GM12878 (cell line): Measurements from ENCODE around the gene WNT7A. TPM values are rescaled to one million over a fixed set of nuclear protein-coding genes. Genes with fewer than 3 reads are reported as not detected.

Source experiments
- ATAC-seq: fragments of 200-7000 bp; cut with Tn5 transposase; 3 replicates; pipeline ENCODE4 v1.9.1; 2020; ENCODE audit warnings: mild to moderate bottlenecking, moderate library complexity
- BruUV-seq: library from RNA; stranded (reverse); fragments of 400-500 nt; replicated peaks from 2 replicates; lab custom pipeline; 2021; lab: Mats Ljungman, UMichigan
- CTCF ChIA-PET: fragments of 300-600 bp; sonication (Branson Sonifier 250); formaldehyde crosslinking; extraction: SDS; loops from one replicate; lab custom pipeline; 2021; ENCODE audit warnings: inconsistent platforms; lab: Yijun Ruan, JAX
- POLR2A ChIA-PET: fragments of 350-600 bp; formaldehyde crosslinking; extraction: SDS; loops from one replicate; lab custom pipeline; 2021; ENCODE audit warnings: inconsistent platforms; lab: Charles Lee
- RAD21 ChIA-PET: fragments of 300-600 bp; sonication (Branson Sonifier 250); formaldehyde crosslinking; loops from one replicate; lab custom pipeline; 2023; ENCODE audit warnings: antibody characterized with exemption; ENCODE audit not compliant: unreplicated experiment; lab: Charles Lee
- SMC1A ChIA-PET: fragments of 300-600 bp; sonication (Branson Sonifier 250); formaldehyde crosslinking; loops from one replicate; lab custom pipeline; 2023; ENCODE audit not compliant: unreplicated experiment, uncharacterized antibody; lab: Charles Lee
- DNase-seq: peaks from one replicate; pipeline ENCODE4 v3.0.0-alpha.2; 2011; ENCODE audit warnings: low read depth, low spot score
- FAIRE-seq: peaks from 3 replicates; lab custom pipeline; 2011; peaks lifted over from hg19 to GRCh38; lab: Jason Lieb, UNC
- H2AFZ ChIP-seq: 2 replicates; pipeline ENCODE4 v1.6.0; 2011; ENCODE audit warnings: low read depth, low read length, control low read depth; ENCODE audit not compliant: control insufficient read depth
- H3K27ac ChIP-seq: 2 replicates; pipeline ENCODE4 v1.5.1; 2011; ENCODE audit warnings: control low read depth; ENCODE audit not compliant: control insufficient read depth, insufficient read depth
- H3K27me3 ChIP-seq, 2 experiments: replicated peaks in 1 of 2; 2 replicates each; pipeline versions ENCODE4 v1.6.0 to v1.6.1; 2011; ENCODE audit warnings: low read length in 1 of 2; ENCODE audit not compliant: control insufficient read depth in 2 of 2, insufficient read depth in 2 of 2
- H3K36me3 ChIP-seq, 2 experiments: 2 replicates each; pipeline ENCODE4 v1.5.1; 2011; ENCODE audit warnings: low read length in 1 of 2; ENCODE audit not compliant: control insufficient read depth in 2 of 2, insufficient read depth in 2 of 2
- H3K4me1 ChIP-seq: 2 replicates; pipeline ENCODE4 v1.6.1; 2011; ENCODE audit warnings: mild to moderate bottlenecking, low read length, moderate library complexity, mixed read lengths; ENCODE audit not compliant: control insufficient read depth, insufficient read depth
- H3K4me2 ChIP-seq: 2 replicates; pipeline ENCODE4 v1.6.0; 2011; ENCODE audit warnings: control low read depth; ENCODE audit not compliant: control insufficient read depth, insufficient read depth
- H3K4me3 ChIP-seq: fragments of 200-600 bp; sonication (generic); 2 replicates; pipeline ENCODE4 v1.5.1; 2016
- H3K79me2 ChIP-seq: 2 replicates; pipeline ENCODE4 v1.6.0; 2011; ENCODE audit warnings: low read length; ENCODE audit not compliant: control insufficient read depth, insufficient read depth
- H3K9ac ChIP-seq: 2 replicates; pipeline ENCODE4 v1.8.0; 2011; ENCODE audit warnings: low read length, control low read depth, mixed read lengths; ENCODE audit not compliant: control insufficient read depth, insufficient read depth
- H3K9me3 ChIP-seq: replicated peaks from 3 replicates; pipeline ENCODE4 v1.5.1; 2011; ENCODE audit warnings: mild to moderate bottlenecking, low read length; ENCODE audit not compliant: control insufficient read depth, insufficient read depth
- H4K20me1 ChIP-seq: 2 replicates; pipeline ENCODE4 v1.6.0; 2011; ENCODE audit not compliant: control insufficient read depth, insufficient read depth
- KLF5 ChIP-seq: fragments of 450-650 bp; IDR thresholded peaks from 2 replicates; pipeline ENCODE4 v1.6.1; 2014; ENCODE audit warnings: mild to moderate bottlenecking; ENCODE audit not compliant: partially characterized antibody
- WGBS: methylation state at CpG from one replicate; pipeline ENCODE4 v1.1.6; 2016; ENCODE audit warnings: low lambda C conversion rate; ENCODE audit not compliant: insufficient replicate concordance, insufficient coverage; ENCODE audit errors: missing lambda C conversion rate; 5-methylcytosine and 5-hydroxymethylcytosine counted together
- in situ Hi-C: fragments of 300-500 bp; cut with MboI; formaldehyde crosslinking; loops from 9 replicates; pipeline ENCODE4 v1.14.3; 2018; ENCODE audit warnings: mixed read lengths
- intact Hi-C: fragments of 100-400 bp; cut with micrococcal nuclease; formaldehyde crosslinking; loops from one replicate; pipeline ENCODE4 v1.14.2; 2022; ENCODE audit not compliant: unreplicated experiment
- polyA plus RNA-seq, 11 experiments: library from polyadenylated mRNA; depleted of rRNA in 4 of 11; unstranded in 6 of 11; stranded (reverse) in 5 of 11; fragments of >200 nt; fragmentation: Nextera tagmentation in 4 of 11; fragmentation: Illumina TruSeq in 1 of 11; extraction: Ambion mirVana in 4 of 11; extraction: Trizol in 1 of 11; gene quantifications; 1 replicate in 1 of 11; 2 replicates in 10 of 11; pipeline versions ENCODE4 v1.2.1 to v1.2.3, GENCODE V29; 2011 to 2016; ENCODE audit warnings: inconsistent platforms in 2 of 11, missing spikeins in 2 of 11, low read depth in 1 of 11
- total RNA-seq, 4 experiments: library from RNA; depleted of rRNA in 3 of 4; stranded (reverse); fragments of >200 nt in 3 of 4; fragmentation: Illumina TruSeq in 1 of 4; extraction: Trizol in 1 of 4; gene quantifications; 2 replicates each; pipeline versions ENCODE4 v1.2.1 to v1.2.3, GENCODE V29; 2013 to 2021
- TF ChIP-seq, protein P1 (sequence below): fragments of 150-350 bp; IDR thresholded peaks from 2 replicates; pipeline ENCODE4 v1.6.1; 2014; ENCODE audit warnings: mild to moderate bottlenecking, low read depth, low read length

Gene WNT7A
- total and polyA plus RNA-seq, 10 of the 15 experiments (the other 5 are each of a cell fraction or from before 2014, with no cell fraction given), result 0.08 TPM; not detected in 9

DNA sequence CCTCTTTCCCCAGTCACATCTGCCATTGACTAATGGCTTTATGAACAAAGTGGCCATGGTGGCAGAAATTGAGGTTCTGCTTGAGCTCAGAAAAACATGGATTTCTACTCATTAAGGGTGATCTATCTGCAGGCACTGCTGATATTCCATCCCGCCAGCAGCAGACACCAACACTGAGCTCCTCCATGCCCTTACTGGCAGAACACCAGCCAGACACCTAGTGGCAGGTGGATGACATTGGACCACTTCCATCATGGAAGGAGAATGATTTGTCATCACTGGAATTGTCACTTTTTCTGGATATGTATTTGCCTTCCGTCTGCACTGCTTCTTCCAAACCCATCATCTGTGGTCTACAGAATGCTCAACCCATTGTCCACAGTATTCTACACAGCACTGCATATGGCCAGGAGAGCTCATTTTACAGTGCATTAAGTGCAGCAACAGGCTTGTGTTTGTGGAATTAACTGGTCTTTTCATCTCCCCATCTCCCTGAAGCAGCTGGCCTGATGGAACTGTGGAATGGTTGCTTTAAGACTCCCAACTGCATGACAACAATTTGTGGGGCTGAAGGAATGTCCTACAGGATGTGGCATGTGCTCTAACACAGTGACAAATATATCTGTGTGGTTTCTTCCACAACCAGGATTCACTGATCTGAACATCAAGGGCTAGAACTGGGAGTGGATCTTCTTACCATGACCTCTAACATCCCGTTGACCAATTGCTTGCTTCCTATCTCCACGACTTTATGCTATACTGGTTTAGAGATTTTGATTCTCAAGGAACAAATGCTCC is 103.4 kb downstream of the WNT7A start:
- H4K20me1 ChIP-seq, result no peaks in the 10 kb centered on the region
- H3K36me3 ChIP-seq, result no peaks in the 10 kb centered on the region
- ATAC-seq (no peak), FAIRE-seq (no peak), DNase-seq (no peak)
- no peak for TF ChIP-seq KLF5
- TF ChIP-seq, protein P1, sequence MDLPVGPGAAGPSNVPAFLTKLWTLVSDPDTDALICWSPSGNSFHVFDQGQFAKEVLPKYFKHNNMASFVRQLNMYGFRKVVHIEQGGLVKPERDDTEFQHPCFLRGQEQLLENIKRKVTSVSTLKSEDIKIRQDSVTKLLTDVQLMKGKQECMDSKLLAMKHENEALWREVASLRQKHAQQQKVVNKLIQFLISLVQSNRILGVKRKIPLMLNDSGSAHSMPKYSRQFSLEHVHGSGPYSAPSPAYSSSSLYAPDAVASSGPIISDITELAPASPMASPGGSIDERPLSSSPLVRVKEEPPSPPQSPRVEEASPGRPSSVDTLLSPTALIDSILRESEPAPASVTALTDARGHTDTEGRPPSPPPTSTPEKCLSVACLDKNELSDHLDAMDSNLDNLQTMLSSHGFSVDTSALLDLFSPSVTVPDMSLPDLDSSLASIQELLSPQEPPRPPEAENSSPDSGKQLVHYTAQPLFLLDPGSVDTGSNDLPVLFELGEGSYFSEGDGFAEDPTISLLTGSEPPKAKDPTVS, result no peak
- in situ Hi-C loops (no loop called here), intact Hi-C loops (no loop called here)
- POLR2A ChIA-PET, result no interaction called here
- no peaks in the 10 kb centered on the region for H3K79me2 ChIP-seq
- RAD21 ChIA-PET, result no interaction called here
- WGBS, result 31% methylated on average over 4 of the region's 4 CpGs
- no peak overlapping the region for H3K4me2 ChIP-seq
- 0 out of 4 replicates have a peak, but pooled peaks cover 0 to 1% of the 10 kb centered on the region in 2 experiments for H3K27me3 ChIP-seq
- CTCF ChIA-PET, result no interaction called here
- no peaks in the 10 kb centered on the region for H3K4me1 ChIP-seq
- no peak overlapping the region for H3K4me3 ChIP-seq
- no TSS peak for BruUV-seq
- no peak overlapping the region for H3K27ac ChIP-seq
- H2AFZ ChIP-seq, result no peak overlapping the region
- SMC1A ChIA-PET, result interaction anchor here (0.7 kb wide), 1 partner anchor 16 kb away, joined by 3 read pairs; no protein-coding TSS in a partner anchor
- no peak overlapping the region for H3K9ac ChIP-seq
- no peaks in the 10 kb centered on the region for H3K9me3 ChIP-seq
